Left ventricle myocardium inferior (tissue), 1 donor: ENCODE results near the gene ZC3HAV1. TPM values are rescaled to one million over a fixed set of nuclear protein-coding genes. Genes with fewer than 3 reads are reported as not detected.

Experiments
- DNase-seq: peaks from one replicate; pipeline ENCODE4 v3.0.0-alpha.2; 2020
- H3K27ac ChIP-seq: fragments of 200-600 bp; replicated peaks from 2 replicates; pipeline ENCODE4 v1.8.0; 2021
- H3K27me3 ChIP-seq: fragments of 200-600 bp; 2 replicates; pipeline ENCODE4 v1.8.0; 2021; ENCODE audit warnings: low read depth
- H3K36me3 ChIP-seq: fragments of 200-600 bp; 2 replicates; pipeline ENCODE4 v1.8.0; 2021
- H3K4me1 ChIP-seq: fragments of 200-600 bp; 2 replicates; pipeline ENCODE4 v1.8.0; 2021
- H3K4me3 ChIP-seq: fragments of 200-600 bp; 2 replicates; pipeline ENCODE4 v1.8.0; 2021; ENCODE audit warnings: mild to moderate bottlenecking, moderate library complexity
- H3K9me3 ChIP-seq: fragments of 200-600 bp; replicated peaks from 2 replicates; pipeline ENCODE4 v1.8.0; 2021
- intact Hi-C: fragments of 100-400 bp; cut with micrococcal nuclease; formaldehyde crosslinking; loops from one replicate; pipeline ENCODE4 v1.11.0; 2022
- total RNA-seq: library from RNA; stranded (reverse); fragmentation: NEBNext Ultra II Directional; extraction: Animal tissue kit (Norgen Biotek cat#: 25700); gene quantifications from one replicate; pipeline ENCODE4 v1.2.1, GENCODE V29; 2021
- TF ChIP-seq, protein P1 (sequence below): fragments of 200-600 bp; IDR thresholded peaks from 2 replicates; pipeline ENCODE4 v1.8.0; 2021; ENCODE audit warnings: antibody characterized with exemption, mild to moderate bottlenecking, borderline replicate concordance
- donor health status: DM: no; HTN: yes; CAD: no; lungs with severe emphysema.

ZC3HAV1 gene
- total RNA-seq, 1 donor from 2014 or later = 6.8 TPM

DNA sequence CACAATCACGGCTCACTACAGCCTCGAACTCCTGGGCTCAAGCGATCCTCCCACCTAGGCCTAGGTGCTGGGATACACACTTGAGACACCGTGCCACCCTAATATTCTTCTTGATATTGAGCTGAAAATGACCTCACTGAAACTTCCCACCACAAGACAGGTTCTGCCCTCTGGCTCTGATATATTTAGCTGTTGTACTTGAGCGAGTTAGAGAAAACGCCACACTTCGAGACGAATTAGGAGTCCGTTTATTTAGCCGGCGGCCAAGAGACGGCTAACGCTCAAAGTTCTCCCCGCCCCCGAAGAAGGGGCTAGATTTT, 17.9 kb downstream of the ZC3HAV1 start:
- Histone ChIP-seq H3K27me3 (no peaks in the 10 kb centered on the region), H3K36me3 (peaks cover 28% of the 10 kb centered on the region), H3K9me3 (peaks cover 2% of the 10 kb centered on the region), H3K4me1 (peaks cover 52% of the 10 kb centered on the region), H3K27ac (peak overlapping the region; percentile 63), H3K4me3 (no peak overlapping the region)
- DNase-seq = no peak
- TF ChIP-seq, protein P1, sequence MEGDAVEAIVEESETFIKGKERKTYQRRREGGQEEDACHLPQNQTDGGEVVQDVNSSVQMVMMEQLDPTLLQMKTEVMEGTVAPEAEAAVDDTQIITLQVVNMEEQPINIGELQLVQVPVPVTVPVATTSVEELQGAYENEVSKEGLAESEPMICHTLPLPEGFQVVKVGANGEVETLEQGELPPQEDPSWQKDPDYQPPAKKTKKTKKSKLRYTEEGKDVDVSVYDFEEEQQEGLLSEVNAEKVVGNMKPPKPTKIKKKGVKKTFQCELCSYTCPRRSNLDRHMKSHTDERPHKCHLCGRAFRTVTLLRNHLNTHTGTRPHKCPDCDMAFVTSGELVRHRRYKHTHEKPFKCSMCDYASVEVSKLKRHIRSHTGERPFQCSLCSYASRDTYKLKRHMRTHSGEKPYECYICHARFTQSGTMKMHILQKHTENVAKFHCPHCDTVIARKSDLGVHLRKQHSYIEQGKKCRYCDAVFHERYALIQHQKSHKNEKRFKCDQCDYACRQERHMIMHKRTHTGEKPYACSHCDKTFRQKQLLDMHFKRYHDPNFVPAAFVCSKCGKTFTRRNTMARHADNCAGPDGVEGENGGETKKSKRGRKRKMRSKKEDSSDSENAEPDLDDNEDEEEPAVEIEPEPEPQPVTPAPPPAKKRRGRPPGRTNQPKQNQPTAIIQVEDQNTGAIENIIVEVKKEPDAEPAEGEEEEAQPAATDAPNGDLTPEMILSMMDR = no peak
- intact Hi-C loops = no loop called here

DNA sequence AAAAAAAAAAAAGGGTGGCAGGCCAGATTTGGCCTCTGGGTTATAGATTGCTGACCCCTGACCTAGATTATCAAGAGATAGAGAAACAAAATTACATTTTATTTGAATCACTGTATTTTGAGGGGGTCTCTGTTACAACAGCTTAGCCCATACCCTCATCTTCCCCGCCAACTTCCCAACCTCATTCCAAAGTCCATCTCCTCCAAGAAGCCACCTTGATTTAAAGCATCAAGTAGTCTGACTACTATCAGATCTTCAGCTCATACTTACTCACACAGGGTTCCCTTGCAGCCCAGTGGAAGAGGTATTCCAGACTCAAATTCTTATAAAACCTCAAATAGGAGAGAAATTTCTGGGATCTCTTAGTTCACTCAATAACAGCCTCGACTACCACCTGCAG, 20.4 kb downstream of the ZC3HAV1 start:
- TF ChIP-seq, protein P1 = no peak
- Histone ChIP-seq H3K36me3 (peaks cover 46% of the 10 kb centered on the region), H3K9me3 (peaks cover 3% of the 10 kb centered on the region), H3K27ac (no peak overlapping the region), H3K4me3 (no peak overlapping the region), H3K4me1 (peaks cover 38% of the 10 kb centered on the region), H3K27me3 (no peaks in the 10 kb centered on the region)
- no peak for DNase-seq
- intact Hi-C loops = no loop called here

DNA sequence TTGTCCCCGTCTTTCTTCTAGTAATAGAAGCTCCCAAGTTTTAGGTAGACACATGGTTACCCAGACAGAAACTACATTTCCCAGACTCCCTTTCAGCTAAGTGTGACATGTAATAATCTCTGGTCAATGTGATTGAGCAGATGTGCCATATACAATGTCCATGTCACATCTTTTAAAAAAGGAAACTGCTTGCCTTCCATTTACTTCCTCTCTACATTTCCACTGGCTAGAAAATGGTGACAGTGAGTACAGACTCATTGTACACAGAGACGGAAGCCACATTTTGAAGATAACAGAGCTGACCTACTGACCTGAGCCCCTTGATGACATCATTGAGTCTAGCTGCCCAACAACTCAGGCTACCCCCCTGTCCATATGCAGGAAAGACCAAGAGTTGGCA, 21.3 kb downstream of the ZC3HAV1 start:
- peaks cover 55% of the 10 kb centered on the region for H3K36me3 ChIP-seq
- no peaks in the 10 kb centered on the region for H3K27me3 ChIP-seq
- peaks cover 31% of the 10 kb centered on the region for H3K4me1 ChIP-seq
- H3K9me3 ChIP-seq = peaks cover 3% of the 10 kb centered on the region
- TF ChIP-seq, protein P1 = no peak
- no peak overlapping the region for H3K4me3 ChIP-seq
- H3K27ac ChIP-seq = no peak overlapping the region
- intact Hi-C loops = no loop called here
- no peak for DNase-seq

DNA sequence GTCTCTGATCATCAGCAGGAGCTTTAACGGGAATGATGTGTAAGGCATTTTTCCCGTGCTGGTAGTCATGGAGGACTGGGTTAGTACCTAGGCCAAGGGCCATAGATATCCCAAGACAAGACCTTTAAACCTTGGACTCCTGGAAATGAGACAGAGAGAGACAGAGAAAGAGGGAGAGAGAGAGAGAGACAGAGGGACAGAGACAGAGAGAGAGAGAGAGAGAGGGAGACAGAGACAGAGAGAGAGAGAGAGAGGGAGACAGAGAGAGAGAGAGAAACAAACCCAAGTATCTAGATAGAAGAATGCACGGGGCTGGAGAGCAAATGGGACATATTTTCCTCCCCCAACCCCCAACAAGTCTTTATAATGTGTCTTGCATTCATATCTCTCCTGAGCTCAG, 22.3 kb downstream of the ZC3HAV1 start:
- Histone ChIP-seq H3K36me3 (peaks cover 64% of the 10 kb centered on the region), H3K4me3 (no peak overlapping the region), H3K4me1 (peaks cover 25% of the 10 kb centered on the region), H3K9me3 (peaks cover 3% of the 10 kb centered on the region), H3K27me3 (no peaks in the 10 kb centered on the region), H3K27ac (no peak overlapping the region)
- intact Hi-C loops = no loop called here
- DNase-seq = no peak
- TF ChIP-seq, protein P1 = no peak

DNA sequence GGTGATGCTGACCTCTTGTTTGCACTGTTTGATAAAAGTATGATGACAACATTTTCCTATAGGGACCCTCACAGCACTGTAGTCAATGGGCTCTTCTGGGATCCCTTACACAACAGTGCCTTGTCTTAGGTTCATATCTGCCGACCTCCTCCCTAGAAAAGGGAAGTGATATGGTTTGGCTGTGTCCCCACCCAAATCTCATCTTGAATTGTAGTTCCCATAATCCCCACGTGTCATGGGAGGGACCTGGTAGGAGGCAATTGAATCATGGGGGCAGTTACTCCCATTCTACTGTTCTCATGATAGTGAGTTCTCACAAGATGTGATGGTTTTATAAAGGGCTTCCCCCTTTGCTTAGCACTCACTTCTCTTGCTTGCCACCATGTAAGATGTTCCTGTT, 23.1 kb downstream of the ZC3HAV1 start:
- Histone ChIP-seq H3K36me3 (peaks cover 69% of the 10 kb centered on the region), H3K9me3 (peaks cover 3% of the 10 kb centered on the region), H3K27me3 (no peaks in the 10 kb centered on the region), H3K27ac (no peak overlapping the region), H3K4me3 (no peak overlapping the region), H3K4me1 (peaks cover 19% of the 10 kb centered on the region)
- intact Hi-C loops = no loop called here
- DNase-seq = no peak
- TF ChIP-seq, protein P1 = no peak

DNA sequence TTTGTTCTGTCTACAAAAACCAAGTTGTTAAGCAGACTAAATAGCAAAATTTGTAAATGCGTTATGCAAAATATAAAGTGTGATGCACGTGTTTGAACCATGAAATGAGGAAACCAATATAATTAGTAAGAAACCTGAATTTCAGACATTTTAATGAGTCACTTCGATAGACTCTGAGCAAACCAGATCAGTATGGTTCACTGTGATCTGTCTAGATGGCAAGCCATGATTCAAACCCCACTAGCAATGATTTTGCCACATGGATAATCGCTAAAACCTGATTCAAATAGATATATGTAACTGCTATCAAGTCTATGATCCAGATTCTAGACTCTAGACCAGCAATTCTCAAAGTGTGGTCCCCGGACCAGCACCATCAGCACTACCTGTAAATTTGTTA, 24.8 kb downstream of the ZC3HAV1 start:
- Histone ChIP-seq H3K9me3 (peaks cover 3% of the 10 kb centered on the region), H3K27ac (no peak overlapping the region), H3K27me3 (no peaks in the 10 kb centered on the region), H3K4me1 (peaks cover 24% of the 10 kb centered on the region), H3K36me3 (peaks cover 80% of the 10 kb centered on the region), H3K4me3 (no peak overlapping the region)
- DNase-seq = no peak
- intact Hi-C loops = no loop called here
- TF ChIP-seq, protein P1 = no peak
